ENCODE measurements around the gene ADPRH. TPM values are rescaled to one million over a fixed set of nuclear protein-coding genes. Genes with fewer than 3 reads are reported as not detected.
A peak's percentile ranks its signal among the peaks of the same experiment; 100 is the strongest.

Gene ADPRH
- total RNA-seq, 1 donor from 2014 or later = 0.53 TPM

GRCh38 chr3:119624002-119624720 lies 44.9 kb downstream of the ADPRH start:
- Histone ChIP-seq H3K4me3 (ENCODE audit: low read depth, low read length) (no peak overlapping the region), H3K36me3 (ENCODE audit: control insufficient read depth, insufficient read depth, low read length) (no peaks in the 10 kb centered on the region), H3K27me3 (ENCODE audit: control insufficient read depth, insufficient read depth, low read length) (no peaks in the 10 kb centered on the region)
- DNase-seq (ENCODE audit: low read depth) (no peak), FAIRE-seq (no peak)
- TF ChIP-seq, protein P1, sequence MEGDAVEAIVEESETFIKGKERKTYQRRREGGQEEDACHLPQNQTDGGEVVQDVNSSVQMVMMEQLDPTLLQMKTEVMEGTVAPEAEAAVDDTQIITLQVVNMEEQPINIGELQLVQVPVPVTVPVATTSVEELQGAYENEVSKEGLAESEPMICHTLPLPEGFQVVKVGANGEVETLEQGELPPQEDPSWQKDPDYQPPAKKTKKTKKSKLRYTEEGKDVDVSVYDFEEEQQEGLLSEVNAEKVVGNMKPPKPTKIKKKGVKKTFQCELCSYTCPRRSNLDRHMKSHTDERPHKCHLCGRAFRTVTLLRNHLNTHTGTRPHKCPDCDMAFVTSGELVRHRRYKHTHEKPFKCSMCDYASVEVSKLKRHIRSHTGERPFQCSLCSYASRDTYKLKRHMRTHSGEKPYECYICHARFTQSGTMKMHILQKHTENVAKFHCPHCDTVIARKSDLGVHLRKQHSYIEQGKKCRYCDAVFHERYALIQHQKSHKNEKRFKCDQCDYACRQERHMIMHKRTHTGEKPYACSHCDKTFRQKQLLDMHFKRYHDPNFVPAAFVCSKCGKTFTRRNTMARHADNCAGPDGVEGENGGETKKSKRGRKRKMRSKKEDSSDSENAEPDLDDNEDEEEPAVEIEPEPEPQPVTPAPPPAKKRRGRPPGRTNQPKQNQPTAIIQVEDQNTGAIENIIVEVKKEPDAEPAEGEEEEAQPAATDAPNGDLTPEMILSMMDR (IDR thresholded peaks at IDR 0.05; ENCODE audit: insufficient read depth, low read length, severe bottlenecking) = no peak

- FAIRE-seq (no peak), DNase-seq (ENCODE audit: low read depth) (no peak)
- TF ChIP-seq, protein P1 (IDR thresholded peaks at IDR 0.05; ENCODE audit: insufficient read depth, low read length, severe bottlenecking) = no peak
- no peaks in the 10 kb centered on the region for H3K36me3 ChIP-seq (ENCODE audit: control insufficient read depth, insufficient read depth, low read length)
- no peaks in the 10 kb centered on the region for H3K27me3 ChIP-seq (ENCODE audit: control insufficient read depth, insufficient read depth, low read length)
- no peak overlapping the region for H3K4me3 ChIP-seq (ENCODE audit: low read depth, low read length)
Measured at GRCh38 chr3:119625451-119626153, 46.3 kb downstream of the ADPRH start.

- FAIRE-seq = peak; percentile 50
- DNase-seq (ENCODE audit: low read depth) = no peak
- Histone ChIP-seq H3K36me3 (ENCODE audit: control insufficient read depth, insufficient read depth, low read length) (no peaks in the 10 kb centered on the region), H3K4me3 (ENCODE audit: low read depth, low read length) (no peak overlapping the region), H3K27me3 (ENCODE audit: control insufficient read depth, insufficient read depth, low read length) (no peaks in the 10 kb centered on the region)
- TF ChIP-seq, protein P1 (IDR thresholded peaks at IDR 0.05; ENCODE audit: insufficient read depth, low read length, severe bottlenecking) = no peak
Measured at GRCh38 chr3:119626196-119626595, 46.9 kb downstream of the ADPRH start.

DNA sequence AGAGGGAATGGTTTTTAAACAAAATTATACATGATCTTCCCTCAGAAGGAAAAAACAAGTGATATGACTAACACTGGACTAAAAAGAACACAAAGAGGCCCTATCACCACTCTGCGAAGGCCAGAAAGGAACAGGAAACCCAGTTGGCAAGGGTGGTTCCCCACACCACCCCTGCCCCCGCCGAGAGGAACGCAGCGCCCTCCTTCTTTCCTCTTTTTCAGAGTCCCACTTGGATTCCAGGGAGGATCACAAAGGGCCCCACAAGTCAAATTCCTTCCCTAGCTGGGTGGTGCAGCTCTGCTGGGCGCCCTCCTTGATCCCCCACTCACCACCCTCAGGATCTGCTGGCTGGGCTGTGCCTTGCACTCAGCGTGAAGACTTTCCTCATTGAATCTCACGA lies 48.2 kb downstream of the ADPRH start:
- Histone ChIP-seq H3K4me3 (ENCODE audit: low read depth, low read length) (no peak overlapping the region), H3K27me3 (ENCODE audit: control insufficient read depth, insufficient read depth, low read length) (no peaks in the 10 kb centered on the region), H3K36me3 (ENCODE audit: control insufficient read depth, insufficient read depth, low read length) (no peaks in the 10 kb centered on the region)
- TF ChIP-seq, protein P1 (IDR thresholded peaks at IDR 0.05; ENCODE audit: insufficient read depth, low read length, severe bottlenecking) = no peak
- DNase-seq (ENCODE audit: low read depth) = no peak
- FAIRE-seq = no peak

GRCh38 chr3:119628390-119628789 lies 49.1 kb downstream of the ADPRH start:
- FAIRE-seq (no peak), DNase-seq (ENCODE audit: low read depth) (no peak)
- TF ChIP-seq, protein P1 (IDR thresholded peaks at IDR 0.05; ENCODE audit: insufficient read depth, low read length, severe bottlenecking) = no peak
- H3K27me3 ChIP-seq (ENCODE audit: control insufficient read depth, insufficient read depth, low read length) = no peaks in the 10 kb centered on the region
- H3K36me3 ChIP-seq (ENCODE audit: control insufficient read depth, insufficient read depth, low read length) = no peaks in the 10 kb centered on the region
- H3K4me3 ChIP-seq (ENCODE audit: low read depth, low read length) = no peak overlapping the region
